Smooth muscle cell (in vitro differentiated cells): Measurements from ENCODE around the gene ABHD14A. TPM values are rescaled to one million over a fixed set of nuclear protein-coding genes. Genes with fewer than 3 reads are reported as not detected.

ENCODE experiments used
- DNase-seq: peaks from one replicate; lab custom pipeline; 2025; ENCODE audit not compliant: unreplicated experiment; lab: John Stamatoyannopoulos, UW
- H2AFZ ChIP-seq: fragments of 200-600 bp; sonication (generic); 2 replicates; pipeline ENCODE4 v1.6.0; 2016; ENCODE audit warnings: antibody characterized with exemption, low read depth, mild to moderate bottlenecking
- H3F3A ChIP-seq: fragments of 200-600 bp; sonication (generic); 2 replicates; pipeline ENCODE4 v1.6.0; 2017; ENCODE audit warnings: antibody characterized with exemption, low read depth
- H3K27ac ChIP-seq: fragments of 200-600 bp; sonication (generic); 2 replicates; pipeline ENCODE4 v1.5.1; 2016; ENCODE audit warnings: low read depth, mild to moderate bottlenecking
- H3K27me3 ChIP-seq: fragments of 200-600 bp; sonication (generic); 2 replicates; pipeline ENCODE4 v1.6.1; 2016; ENCODE audit warnings: low read depth, mild to moderate bottlenecking
- H3K36me3 ChIP-seq: fragments of 200-600 bp; sonication (generic); 2 replicates; pipeline ENCODE4 v1.5.1; 2016; ENCODE audit warnings: low read depth
- H3K4me1 ChIP-seq: fragments of 200-600 bp; sonication (generic); 2 replicates; pipeline ENCODE4 v1.5.1; 2016; ENCODE audit warnings: low read depth
- H3K4me2 ChIP-seq: fragments of 200-600 bp; sonication (generic); 2 replicates; pipeline ENCODE4 v1.6.0; 2016; ENCODE audit warnings: mild to moderate bottlenecking
- H3K4me3 ChIP-seq: fragments of 200-600 bp; sonication (generic); 2 replicates; pipeline ENCODE4 v1.5.1; 2016; ENCODE audit warnings: mild to moderate bottlenecking
- H3K79me2 ChIP-seq: fragments of 200-600 bp; sonication (generic); 2 replicates; pipeline ENCODE4 v1.6.0; 2016; ENCODE audit warnings: low read depth, mild to moderate bottlenecking
- H3K9ac ChIP-seq: fragments of 200-600 bp; sonication (generic); 2 replicates; pipeline ENCODE4 v1.6.0; 2016; ENCODE audit warnings: low read depth
- H3K9me3 ChIP-seq: fragments of 200-600 bp; sonication (generic); replicated peaks from 2 replicates; pipeline ENCODE4 v1.5.1; 2016; ENCODE audit warnings: low read depth
- H4K20me1 ChIP-seq: fragments of 200-600 bp; sonication (generic); 2 replicates; pipeline ENCODE4 v1.6.0; 2016; ENCODE audit warnings: low read depth
- WGBS: methylation state at CpG from one replicate; pipeline ENCODE4 v1.1.7; 2016; ENCODE audit warnings: low lambda C conversion rate; 5-methylcytosine and 5-hydroxymethylcytosine counted together
- polyA plus RNA-seq: library from polyadenylated mRNA; unstranded; fragments of >200 nt; fragmentation: Nextera tagmentation; extraction: Ambion mirVana; gene quantifications from 2 replicates; pipeline ENCODE4 v1.2.1, GENCODE V29; 2016
- total RNA-seq: library from RNA; depleted of rRNA; stranded (reverse); fragments of >200 nt; gene quantifications from 2 replicates; pipeline ENCODE4 v1.2.3, GENCODE V29; 2014
- TF ChIP-seq, protein P1 (sequence below): fragments of 200-600 bp; sonication (generic); IDR thresholded peaks from 2 replicates; pipeline ENCODE4 v1.5.1; 2017; ENCODE audit warnings: borderline replicate concordance, mild to moderate bottlenecking, antibody characterized with exemption; ENCODE audit not compliant: insufficient read depth, poor library complexity, severe bottlenecking

Gene ABHD14A
- total and polyA plus RNA-seq, 2 experiments from 2014 or later, result 16.1 to 49.7 TPM

DNA sequence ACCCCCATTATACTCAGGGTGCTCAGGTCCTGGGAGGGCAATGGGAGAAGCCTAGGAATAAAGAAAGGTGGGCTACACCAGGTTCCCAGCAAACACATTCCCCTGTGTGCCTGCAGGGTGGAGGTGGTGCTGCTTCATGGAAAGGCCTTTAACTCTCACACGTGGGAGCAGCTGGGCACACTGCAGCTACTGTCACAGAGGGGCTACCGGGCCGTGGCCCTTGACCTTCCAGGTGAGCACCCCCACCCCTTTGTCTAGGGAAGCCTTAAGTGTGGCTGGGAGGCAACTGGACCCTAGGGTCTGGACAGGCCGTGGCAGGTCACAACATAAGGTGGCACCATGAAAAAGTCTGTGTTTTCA is 3.3 kb downstream of the ABHD14A start:
- Histone ChIP-seq H3K9me3 (no peaks in the 10 kb centered on the region), H3K9ac (no peak overlapping the region), H3K36me3 (no peaks in the 10 kb centered on the region), H2AFZ (no peak overlapping the region), H3K4me1 (peaks cover 28% of the 10 kb centered on the region), H3F3A (peaks cover 21% of the 10 kb centered on the region), H3K27ac (no peak overlapping the region), H3K4me2 (no peak overlapping the region), H4K20me1 (no peaks in the 10 kb centered on the region), H3K4me3 (no peak overlapping the region), H3K79me2 (peaks cover 25% of the 10 kb centered on the region), H3K27me3 (no peaks in the 10 kb centered on the region)
- TF ChIP-seq, protein P1, sequence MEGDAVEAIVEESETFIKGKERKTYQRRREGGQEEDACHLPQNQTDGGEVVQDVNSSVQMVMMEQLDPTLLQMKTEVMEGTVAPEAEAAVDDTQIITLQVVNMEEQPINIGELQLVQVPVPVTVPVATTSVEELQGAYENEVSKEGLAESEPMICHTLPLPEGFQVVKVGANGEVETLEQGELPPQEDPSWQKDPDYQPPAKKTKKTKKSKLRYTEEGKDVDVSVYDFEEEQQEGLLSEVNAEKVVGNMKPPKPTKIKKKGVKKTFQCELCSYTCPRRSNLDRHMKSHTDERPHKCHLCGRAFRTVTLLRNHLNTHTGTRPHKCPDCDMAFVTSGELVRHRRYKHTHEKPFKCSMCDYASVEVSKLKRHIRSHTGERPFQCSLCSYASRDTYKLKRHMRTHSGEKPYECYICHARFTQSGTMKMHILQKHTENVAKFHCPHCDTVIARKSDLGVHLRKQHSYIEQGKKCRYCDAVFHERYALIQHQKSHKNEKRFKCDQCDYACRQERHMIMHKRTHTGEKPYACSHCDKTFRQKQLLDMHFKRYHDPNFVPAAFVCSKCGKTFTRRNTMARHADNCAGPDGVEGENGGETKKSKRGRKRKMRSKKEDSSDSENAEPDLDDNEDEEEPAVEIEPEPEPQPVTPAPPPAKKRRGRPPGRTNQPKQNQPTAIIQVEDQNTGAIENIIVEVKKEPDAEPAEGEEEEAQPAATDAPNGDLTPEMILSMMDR, result no peak
- no peak for DNase-seq
- WGBS, result 88% methylated on average over 4 of the region's 4 CpGs

DNA sequence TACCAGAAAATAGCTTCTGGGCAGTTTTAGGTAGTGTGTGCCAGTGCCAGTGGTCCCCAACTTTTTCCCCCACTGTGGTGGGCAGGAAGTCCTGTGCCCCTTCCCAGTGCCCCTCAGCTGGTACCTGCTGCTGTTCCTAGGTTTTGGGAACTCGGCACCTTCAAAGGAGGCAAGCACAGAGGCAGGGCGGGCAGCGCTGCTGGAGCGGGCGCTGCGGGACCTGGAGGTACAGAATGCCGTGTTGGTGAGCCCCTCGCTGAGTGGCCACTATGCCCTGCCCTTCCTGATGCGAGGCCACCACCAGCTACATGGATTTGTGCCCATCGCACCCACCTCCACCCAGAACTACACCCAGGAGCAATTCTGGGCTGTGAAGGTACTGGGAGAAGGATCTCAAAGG is 5.4 kb downstream of the ABHD14A start:
- Histone ChIP-seq H3K9ac (no peak overlapping the region), H3K27ac (no peak overlapping the region), H3K4me3 (no peak overlapping the region), H2AFZ (no peak overlapping the region), H3K79me2 (peaks cover 19% of the 10 kb centered on the region), H3K27me3 (no peaks in the 10 kb centered on the region), H3K9me3 (no peaks in the 10 kb centered on the region), H3K4me2 (no peak overlapping the region), H3K36me3 (no peaks in the 10 kb centered on the region), H4K20me1 (no peaks in the 10 kb centered on the region), H3K4me1 (peaks cover 23% of the 10 kb centered on the region), H3F3A (peaks cover 13% of the 10 kb centered on the region)
- 98% methylated on average over 10 of the region's 10 CpGs for WGBS
- TF ChIP-seq, protein P1, result no peak
- DNase-seq, result no peak

DNA sequence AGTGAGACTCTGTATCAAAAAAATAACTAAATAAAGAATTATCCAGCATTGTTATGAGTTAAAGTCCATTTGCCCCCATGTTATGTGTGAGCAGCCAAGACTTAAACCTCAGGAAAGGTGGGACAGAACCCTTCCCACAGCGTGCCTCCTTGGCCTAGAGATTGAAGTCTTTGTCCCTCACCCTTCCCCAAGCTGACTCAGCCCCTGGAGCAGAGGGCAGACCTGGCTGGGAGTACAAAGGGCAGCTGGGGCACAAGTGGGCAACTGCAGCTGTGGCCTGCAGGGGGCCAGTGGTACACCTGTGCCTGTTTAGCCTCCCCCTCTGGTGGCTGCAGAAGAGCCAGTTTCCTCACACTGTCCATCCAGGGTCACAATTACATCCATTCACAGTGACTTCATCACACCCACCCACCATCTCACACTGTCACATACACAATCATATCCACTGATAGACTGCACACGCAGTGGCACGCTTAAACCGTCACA is 7.5 kb downstream of the ABHD14A start:
- Histone ChIP-seq H2AFZ (peak overlapping the region; percentile 4), H3F3A (no peaks in the 10 kb centered on the region), H3K27ac (peak overlapping the region; percentile 96), H4K20me1 (no peaks in the 10 kb centered on the region), H3K79me2 (peaks cover 19% of the 10 kb centered on the region), H3K9ac (peak overlapping the region; percentile 80), H3K4me1 (peaks cover 17% of the 10 kb centered on the region), H3K27me3 (no peaks in the 10 kb centered on the region), H3K36me3 (no peaks in the 10 kb centered on the region), H3K4me3 (peak overlapping the region; percentile 61), H3K4me2 (peak overlapping the region; percentile 83), H3K9me3 (no peaks in the 10 kb centered on the region)
- no peak for DNase-seq
- TF ChIP-seq, protein P1, result peak; percentile 42
- WGBS, result 4% methylated on average over 4 of the region's 4 CpGs

DNA sequence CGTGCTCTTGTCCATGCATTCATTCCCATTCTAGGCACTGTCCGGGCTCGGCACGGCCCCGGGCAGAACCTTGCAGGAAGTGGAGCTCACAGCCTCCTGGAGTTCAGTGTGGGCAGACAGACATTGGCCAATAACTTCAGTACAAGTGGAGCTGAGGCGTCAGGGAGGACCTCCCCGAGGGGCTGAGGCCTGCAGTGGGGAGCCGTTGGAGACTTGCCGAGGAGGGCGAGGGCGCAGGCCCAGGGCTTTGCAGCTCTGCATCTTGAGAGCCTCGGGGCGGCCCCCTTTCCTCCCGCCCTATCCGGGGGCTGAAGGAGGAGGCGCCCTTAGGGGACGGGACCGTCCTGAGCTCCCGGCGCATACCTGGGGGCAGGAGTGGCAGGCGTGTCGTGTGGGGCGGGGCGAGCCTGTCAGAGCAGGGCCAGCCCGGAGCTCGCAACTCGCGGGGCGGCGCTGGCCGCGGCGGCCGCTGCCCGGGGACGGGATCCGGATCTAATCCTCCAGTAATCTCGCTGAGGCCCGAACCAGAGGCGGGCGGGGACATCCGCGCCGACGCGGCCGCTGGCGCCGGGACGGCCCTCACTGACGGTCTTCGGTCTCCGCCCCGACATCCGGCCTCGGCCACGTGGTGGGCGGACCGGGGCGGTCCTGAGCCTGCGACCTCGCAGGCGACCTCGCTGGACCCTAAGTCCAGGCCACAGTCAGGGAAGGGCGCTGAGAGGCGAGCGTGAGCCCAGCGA is 8.1 kb downstream of the ABHD14A start, which contains the start of gene ACY1:
Gene ACY1, plus strand, starts transcription at position 698 of the 740 bp plus-strand sequence. CDS start 530 bp downstream, outside the sequence.
- no peaks in the 10 kb centered on the region for H3F3A ChIP-seq
- WGBS, result under 1% methylated on average over 62 of the region's 68 CpGs
- H3K79me2 ChIP-seq, result peaks cover 19% of the 10 kb centered on the region
- H3K36me3 ChIP-seq, result no peaks in the 10 kb centered on the region
- peak within 1 kb of the TSS; percentile 83 for H3K4me2 ChIP-seq
- H3K9me3 ChIP-seq, result no peaks in the 10 kb centered on the region
- TF ChIP-seq, protein P1, result no peak
- H3K27ac ChIP-seq, result peak within 1 kb of the TSS; percentile 96
- peak within 1 kb of the TSS; percentile 61 for H3K4me3 ChIP-seq
- H3K4me1 ChIP-seq, result peaks cover 17% of the 10 kb centered on the region
- H3K27me3 ChIP-seq, result no peaks in the 10 kb centered on the region
- peak within 1 kb of the TSS; percentile 80 for H3K9ac ChIP-seq
- DNase-seq, result peak; percentile 99
- no peaks in the 10 kb centered on the region for H4K20me1 ChIP-seq
- H2AFZ ChIP-seq, result peak within 1 kb of the TSS; percentile 4
